CD4-positive, CD25-positive, alpha-beta regulatory T cell (primary cell): Measurements from ENCODE around the gene CALCA. TPM values are rescaled to one million over a fixed set of nuclear protein-coding genes. Genes with fewer than 3 reads are reported as not detected.
"Not testable (repeated sequence)": the region's sequence is repeated elsewhere in the genome, so short reads cannot be mapped to it uniquely, and the experiment has no call there.

Source experiments
- ATAC-seq, 2 donors: fragments of 150-1000 bp; cut with Tn5 transposase; one replicate each; pipeline ENCODE4 v1.10.0; 2021; ENCODE audit warnings: low read depth in 2 of 2, moderate number of reproducible peaks in 2 of 2, moderate library complexity in 1 of 2
- DNase-seq, 3 donors: peaks; one replicate each; pipeline versions ENCODE4 v3.0.0 to v3.0.0-alpha.2; 2012 to 2022; ENCODE audit warnings: mixed read lengths in 1 of 3
- H3K27ac ChIP-seq: one replicate; pipeline ENCODE4 v1.7.0; 2013; ENCODE audit warnings: mild to moderate bottlenecking, low read length; ENCODE audit not compliant: insufficient read depth, poor library complexity, severe bottlenecking
- H3K27me3 ChIP-seq: one replicate; pipeline ENCODE4 v1.7.0; 2013; ENCODE audit warnings: low read length; ENCODE audit not compliant: control insufficient read depth, insufficient read depth
- H3K36me3 ChIP-seq: one replicate; pipeline ENCODE4 v1.7.0; 2013; ENCODE audit warnings: mild to moderate bottlenecking, low read length, moderate library complexity; ENCODE audit not compliant: control insufficient read depth, insufficient read depth
- H3K4me1 ChIP-seq: 2 replicates; pipeline ENCODE4 v1.7.0; 2013; ENCODE audit warnings: mild to moderate bottlenecking, low read length; ENCODE audit not compliant: insufficient read depth, control insufficient read depth, poor library complexity, severe bottlenecking
- H3K4me3 ChIP-seq: one replicate; pipeline ENCODE4 v1.7.0; 2013; ENCODE audit warnings: low read depth, mild to moderate bottlenecking, low read length, moderate library complexity
- H3K9me3 ChIP-seq, 2 experiments: 1 replicate in 1 of 2; 2 replicates in 1 of 2; pipeline ENCODE4 v1.7.0; 2013; ENCODE audit warnings: low read length in 2 of 2, mild to moderate bottlenecking in 1 of 2, moderate library complexity in 1 of 2; ENCODE audit not compliant: control insufficient read depth in 2 of 2
- H3K27ac Mint-ChIP-seq, 3 donors: one replicate each; pipeline ENCODE4 v1.8.0; 2020 to 2022; ENCODE audit warnings: mild to moderate bottlenecking in 3 of 3, mixed read lengths in 3 of 3, moderate library complexity in 2 of 3
- H3K27me3 Mint-ChIP-seq: one replicate; pipeline ENCODE4 v1.8.0; 2022; ENCODE audit warnings: mild to moderate bottlenecking, mixed read lengths
- H3K36me3 Mint-ChIP-seq: one replicate; pipeline ENCODE4 v1.8.0; 2020; ENCODE audit warnings: mixed read lengths
- H3K4me1 Mint-ChIP-seq, 4 donors: one replicate each; pipeline ENCODE4 v1.8.0; 2020 to 2022; ENCODE audit warnings: mixed read lengths in 4 of 4, mild to moderate bottlenecking in 1 of 4
- H3K4me3 Mint-ChIP-seq, 4 donors: one replicate each; pipeline ENCODE4 v1.8.0; 2020 to 2022; ENCODE audit warnings: mild to moderate bottlenecking in 4 of 4, mixed read lengths in 4 of 4, moderate library complexity in 3 of 4
- H3K9me3 Mint-ChIP-seq, 7 donors: one replicate each; pipeline ENCODE4 v1.8.0; 2020 to 2022; ENCODE audit warnings: mixed read lengths in 7 of 7, mild to moderate bottlenecking in 3 of 7, moderate library complexity in 2 of 7
- polyA plus RNA-seq, 4 donors: library from polyadenylated mRNA; unstranded; fragments of 300-500 nt; fragmentation: Illumina TruSeq; gene quantifications; one replicate each; pipeline ENCODE4 v1.2.3, GENCODE V29; 2021
- total RNA-seq: library from RNA; stranded (reverse); gene quantifications from one replicate; pipeline ENCODE4 v1.2.3, GENCODE V29; 2022

CALCA gene
- total RNA-seq (not detected), polyA plus RNA-seq (not detected)

GRCh38 chr11:14971865-14972580 is at the start of gene CALCA:
CALCA (minus strand) TSS chr11:14972351; CDS start chr11:14971192, 1,159 bp downstream.
- peaks cover 0 to 3% (median 0%) of the 10 kb centered on the region in 7 donors for H3K9me3 Mint-ChIP-seq
- H3K27me3 Mint-ChIP-seq: peaks cover 90% of the 10 kb centered on the region
- Histone ChIP-seq H3K36me3 (no peaks in the 10 kb centered on the region), H3K4me3 (no peak within 1 kb of the TSS), H3K27me3 (peaks cover 46% of the 10 kb centered on the region), H3K9me3 (no peaks in the 10 kb centered on the region), H3K4me1 (peaks cover 28% of the 10 kb centered on the region), H3K27ac (no peak within 1 kb of the TSS)
- DNase-seq: no peak
- H3K4me1 Mint-ChIP-seq: peaks cover 7 to 37% (median 21%) of the 10 kb centered on the region in 4 donors
- H3K4me3 Mint-ChIP-seq: peak within 1 kb of the TSS; percentile 51 to 87 (median 78)
- no peaks in the 10 kb centered on the region for H3K36me3 Mint-ChIP-seq
- no peak within 1 kb of the TSS for H3K27ac Mint-ChIP-seq
- no peak for ATAC-seq

GRCh38 chr11:15016200-15016599 is 44.0 kb upstream of the CALCA start:
- Mint-ChIP-seq H3K27me3 (peaks cover 25% of the 10 kb centered on the region), H3K36me3 (peaks cover 15% of the 10 kb centered on the region)
- no peak for ATAC-seq

GRCh38 chr11:15011776-15012345 is 39.7 kb upstream of the CALCA start:
- DNase-seq (no peak), ATAC-seq (no peak)
- H3K9me3 Mint-ChIP-seq: peaks cover 0 to 16% (median 7%) of the 10 kb centered on the region in 7 donors
- H3K36me3 Mint-ChIP-seq: peaks cover 3% of the 10 kb centered on the region
- peaks cover 2 to 4% of the 10 kb centered on the region in 2 experiments for H3K9me3 ChIP-seq
- H3K4me1 ChIP-seq: no peaks in the 10 kb centered on the region
- no peaks in the 10 kb centered on the region for H3K36me3 ChIP-seq
- H3K27ac ChIP-seq: no peak overlapping the region
- no peaks in the 10 kb centered on the region for H3K4me1 Mint-ChIP-seq
- no peak overlapping the region for H3K27ac Mint-ChIP-seq
- peaks cover 49% of the 10 kb centered on the region for H3K27me3 Mint-ChIP-seq
- H3K4me3 Mint-ChIP-seq: no peak overlapping the region
- peaks cover 8% of the 10 kb centered on the region for H3K27me3 ChIP-seq
- H3K4me3 ChIP-seq: no peak overlapping the region

More at GRCh38 chr11:15016200-15016599, 44.0 kb upstream of the CALCA start:
- Histone ChIP-seq H3K36me3 (no peaks in the 10 kb centered on the region), H3K27me3 (peaks cover 4% of the 10 kb centered on the region), H3K4me3 (no peak overlapping the region), H3K4me1 (no peaks in the 10 kb centered on the region), H3K9me3 (peaks cover 2 to 10% of the 10 kb centered on the region in 2 experiments), H3K27ac (no peak overlapping the region)
- DNase-seq: no peak
- H3K4me1 Mint-ChIP-seq: no peaks in the 10 kb centered on the region
- no peak overlapping the region for H3K4me3 Mint-ChIP-seq
- H3K9me3 Mint-ChIP-seq: peaks cover 0 to 35% (median 13%) of the 10 kb centered on the region in 7 donors
- no peak overlapping the region for H3K27ac Mint-ChIP-seq

- H3K9me3 Mint-ChIP-seq: peaks cover 0 to 7% (median 4%) of the 10 kb centered on the region in 7 donors
- peaks cover 11% of the 10 kb centered on the region for H3K27me3 ChIP-seq
- H3K4me3 Mint-ChIP-seq: no peak overlapping the region
- peaks cover 49% of the 10 kb centered on the region for H3K27me3 Mint-ChIP-seq
- no peak overlapping the region for H3K27ac Mint-ChIP-seq
- no peak overlapping the region for H3K27ac ChIP-seq
- H3K9me3 ChIP-seq: peaks cover 0 to under 1% of the 10 kb centered on the region in 2 experiments
- H3K36me3 Mint-ChIP-seq: no peaks in the 10 kb centered on the region
- H3K36me3 ChIP-seq: no peaks in the 10 kb centered on the region
- H3K4me1 Mint-ChIP-seq: no peaks in the 10 kb centered on the region
- H3K4me1 ChIP-seq: no peaks in the 10 kb centered on the region
- H3K4me3 ChIP-seq: no peak overlapping the region
- ATAC-seq (no peak), DNase-seq (no peak)
Observed at GRCh38 chr11:15010865-15011264, 38.7 kb upstream of the CALCA start.

GRCh38 chr11:15006139-15006759 is 34.1 kb upstream of the CALCA start:
- peak in 1 of 2 donors; percentile 45 for ATAC-seq
- Mint-ChIP-seq H3K27ac (no peak overlapping the region), H3K27me3 (peaks cover 62% of the 10 kb centered on the region), H3K36me3 (no peaks in the 10 kb centered on the region), H3K4me1 (no peaks in the 10 kb centered on the region), H3K4me3 (no peak overlapping the region), H3K9me3 (peaks cover 0 to 2% (median 0%) of the 10 kb centered on the region in 7 donors)
- Histone ChIP-seq H3K27ac (no peak overlapping the region), H3K9me3 (no peaks in the 10 kb centered on the region), H3K36me3 (no peaks in the 10 kb centered on the region), H3K27me3 (peaks cover 29% of the 10 kb centered on the region), H3K4me1 (no peaks in the 10 kb centered on the region), H3K4me3 (no peak overlapping the region)
- peak in 2 of 3 donors; percentile 36 to 54 for DNase-seq

GRCh38 chr11:14988133-14988532 is 16.0 kb upstream of the CALCA start:
- ATAC-seq, H3K27ac Mint-ChIP-seq, H3K36me3 Mint-ChIP-seq, H3K9me3 Mint-ChIP-seq, H3K4me1 Mint-ChIP-seq, H3K27ac ChIP-seq, H3K36me3 ChIP-seq, H3K27me3 ChIP-seq, H3K4me3 ChIP-seq, DNase-seq, H3K4me1 ChIP-seq, H3K4me3 Mint-ChIP-seq, H3K9me3 ChIP-seq: not testable (repeated sequence)
- peaks cover 24% of the 10 kb centered on the region for H3K27me3 Mint-ChIP-seq

- Mint-ChIP-seq H3K4me3 (no peak overlapping the region), H3K9me3 (peaks cover 0 to 1% (median 0%) of the 10 kb centered on the region in 7 donors), H3K27ac (no peak overlapping the region), H3K36me3 (no peaks in the 10 kb centered on the region), H3K27me3 (peaks cover 55% of the 10 kb centered on the region), H3K4me1 (no peaks in the 10 kb centered on the region)
- Histone ChIP-seq H3K27ac (no peak overlapping the region), H3K4me1 (no peaks in the 10 kb centered on the region), H3K4me3 (no peak overlapping the region), H3K36me3 (no peaks in the 10 kb centered on the region), H3K27me3 (peaks cover 11% of the 10 kb centered on the region), H3K9me3 (no peaks in the 10 kb centered on the region)
- ATAC-seq: no peak
- DNase-seq: no peak
Observed at GRCh38 chr11:14981507-14981906, 9.4 kb upstream of the CALCA start.
